ENCODE measurements around the gene HMGB2.

Gene HMGB2

DNA sequence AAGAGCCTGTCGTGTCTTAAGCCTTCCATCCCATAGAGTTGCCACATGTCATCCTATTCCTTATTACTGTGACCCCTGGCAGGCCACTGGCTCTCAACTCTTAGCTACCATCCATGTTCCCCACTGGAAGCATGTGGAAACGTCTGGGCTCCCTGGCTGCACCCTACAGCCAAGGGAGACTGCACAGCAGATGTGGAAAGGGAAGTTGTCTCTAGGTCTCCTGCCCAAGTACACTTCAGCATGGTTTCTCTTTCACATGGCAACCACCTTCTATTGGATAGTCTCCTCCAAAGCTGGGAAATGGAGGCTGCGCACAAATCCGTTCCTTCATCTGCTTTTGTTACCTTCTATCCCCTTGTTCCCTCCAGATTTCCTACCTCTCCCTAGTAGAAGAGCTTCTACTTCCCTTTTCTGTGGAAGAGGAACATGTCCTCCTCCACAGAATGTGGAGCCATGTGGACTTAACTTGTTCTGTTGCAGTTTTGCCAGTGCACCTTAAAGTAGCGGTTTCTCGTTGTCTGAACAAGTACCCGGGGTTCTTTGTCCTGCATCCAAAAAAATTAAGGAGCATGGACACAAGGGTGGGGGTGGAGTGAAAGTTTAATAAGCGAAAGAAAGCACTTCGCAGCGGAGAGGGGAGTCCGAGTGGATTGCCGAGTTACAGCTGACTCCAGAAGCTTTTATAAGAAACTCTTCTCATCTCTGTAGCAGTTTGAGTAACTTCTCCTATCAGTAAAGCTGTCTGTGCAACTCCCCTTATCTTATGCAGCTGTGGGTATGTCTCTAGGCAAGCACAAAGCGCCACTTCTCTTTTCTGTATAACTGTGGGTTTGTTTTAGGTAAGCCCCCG, 52.5 kb downstream of the HMGB2 start:
- DNase-seq (ENCODE audit: low read depth in 1 of 2, low spot score in 1 of 2), result peak; percentile 38 to 81
- H3K27me3 ChIP-seq (ENCODE audit: insufficient read depth, poor library complexity, severe bottlenecking), result no peaks in the 10 kb centered on the region
- H3K4me3 ChIP-seq (replicated peaks; ENCODE audit: insufficient read depth, low read length), result peak overlapping the region; percentile 32
- peak overlapping the region; percentile 89 for H3K27ac ChIP-seq (replicated peaks)
- peak; percentile 47; the same call in 1 of the 2 replicates for TF ChIP-seq POLR2AphosphoS5 (IDR thresholded peaks at IDR 0.05; ENCODE audit: low read depth)
- TF ChIP-seq GABPA (IDR thresholded peaks at IDR 0.05; ENCODE audit: low read depth), result peak; percentile 17; the same call in 1 of the 2 replicates
- TF ChIP-seq, protein P1, sequence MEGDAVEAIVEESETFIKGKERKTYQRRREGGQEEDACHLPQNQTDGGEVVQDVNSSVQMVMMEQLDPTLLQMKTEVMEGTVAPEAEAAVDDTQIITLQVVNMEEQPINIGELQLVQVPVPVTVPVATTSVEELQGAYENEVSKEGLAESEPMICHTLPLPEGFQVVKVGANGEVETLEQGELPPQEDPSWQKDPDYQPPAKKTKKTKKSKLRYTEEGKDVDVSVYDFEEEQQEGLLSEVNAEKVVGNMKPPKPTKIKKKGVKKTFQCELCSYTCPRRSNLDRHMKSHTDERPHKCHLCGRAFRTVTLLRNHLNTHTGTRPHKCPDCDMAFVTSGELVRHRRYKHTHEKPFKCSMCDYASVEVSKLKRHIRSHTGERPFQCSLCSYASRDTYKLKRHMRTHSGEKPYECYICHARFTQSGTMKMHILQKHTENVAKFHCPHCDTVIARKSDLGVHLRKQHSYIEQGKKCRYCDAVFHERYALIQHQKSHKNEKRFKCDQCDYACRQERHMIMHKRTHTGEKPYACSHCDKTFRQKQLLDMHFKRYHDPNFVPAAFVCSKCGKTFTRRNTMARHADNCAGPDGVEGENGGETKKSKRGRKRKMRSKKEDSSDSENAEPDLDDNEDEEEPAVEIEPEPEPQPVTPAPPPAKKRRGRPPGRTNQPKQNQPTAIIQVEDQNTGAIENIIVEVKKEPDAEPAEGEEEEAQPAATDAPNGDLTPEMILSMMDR (IDR thresholded peaks at IDR 0.05; ENCODE audit: insufficient read depth, low read length), result no peak
- TF ChIP-seq SPI1 (IDR thresholded peaks at IDR 0.05; ENCODE audit: borderline replicate concordance, low read depth), result peak; percentile 96
- TF ChIP-seq, protein P2, sequence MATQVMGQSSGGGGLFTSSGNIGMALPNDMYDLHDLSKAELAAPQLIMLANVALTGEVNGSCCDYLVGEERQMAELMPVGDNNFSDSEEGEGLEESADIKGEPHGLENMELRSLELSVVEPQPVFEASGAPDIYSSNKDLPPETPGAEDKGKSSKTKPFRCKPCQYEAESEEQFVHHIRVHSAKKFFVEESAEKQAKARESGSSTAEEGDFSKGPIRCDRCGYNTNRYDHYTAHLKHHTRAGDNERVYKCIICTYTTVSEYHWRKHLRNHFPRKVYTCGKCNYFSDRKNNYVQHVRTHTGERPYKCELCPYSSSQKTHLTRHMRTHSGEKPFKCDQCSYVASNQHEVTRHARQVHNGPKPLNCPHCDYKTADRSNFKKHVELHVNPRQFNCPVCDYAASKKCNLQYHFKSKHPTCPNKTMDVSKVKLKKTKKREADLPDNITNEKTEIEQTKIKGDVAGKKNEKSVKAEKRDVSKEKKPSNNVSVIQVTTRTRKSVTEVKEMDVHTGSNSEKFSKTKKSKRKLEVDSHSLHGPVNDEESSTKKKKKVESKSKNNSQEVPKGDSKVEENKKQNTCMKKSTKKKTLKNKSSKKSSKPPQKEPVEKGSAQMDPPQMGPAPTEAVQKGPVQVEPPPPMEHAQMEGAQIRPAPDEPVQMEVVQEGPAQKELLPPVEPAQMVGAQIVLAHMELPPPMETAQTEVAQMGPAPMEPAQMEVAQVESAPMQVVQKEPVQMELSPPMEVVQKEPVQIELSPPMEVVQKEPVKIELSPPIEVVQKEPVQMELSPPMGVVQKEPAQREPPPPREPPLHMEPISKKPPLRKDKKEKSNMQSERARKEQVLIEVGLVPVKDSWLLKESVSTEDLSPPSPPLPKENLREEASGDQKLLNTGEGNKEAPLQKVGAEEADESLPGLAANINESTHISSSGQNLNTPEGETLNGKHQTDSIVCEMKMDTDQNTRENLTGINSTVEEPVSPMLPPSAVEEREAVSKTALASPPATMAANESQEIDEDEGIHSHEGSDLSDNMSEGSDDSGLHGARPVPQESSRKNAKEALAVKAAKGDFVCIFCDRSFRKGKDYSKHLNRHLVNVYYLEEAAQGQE (IDR thresholded peaks at IDR 0.05; ENCODE audit: insufficient replicate concordance, low read depth), result peak; percentile 48
